ENCODE measurements around the gene RPTOR.

Gene RPTOR

DNA sequence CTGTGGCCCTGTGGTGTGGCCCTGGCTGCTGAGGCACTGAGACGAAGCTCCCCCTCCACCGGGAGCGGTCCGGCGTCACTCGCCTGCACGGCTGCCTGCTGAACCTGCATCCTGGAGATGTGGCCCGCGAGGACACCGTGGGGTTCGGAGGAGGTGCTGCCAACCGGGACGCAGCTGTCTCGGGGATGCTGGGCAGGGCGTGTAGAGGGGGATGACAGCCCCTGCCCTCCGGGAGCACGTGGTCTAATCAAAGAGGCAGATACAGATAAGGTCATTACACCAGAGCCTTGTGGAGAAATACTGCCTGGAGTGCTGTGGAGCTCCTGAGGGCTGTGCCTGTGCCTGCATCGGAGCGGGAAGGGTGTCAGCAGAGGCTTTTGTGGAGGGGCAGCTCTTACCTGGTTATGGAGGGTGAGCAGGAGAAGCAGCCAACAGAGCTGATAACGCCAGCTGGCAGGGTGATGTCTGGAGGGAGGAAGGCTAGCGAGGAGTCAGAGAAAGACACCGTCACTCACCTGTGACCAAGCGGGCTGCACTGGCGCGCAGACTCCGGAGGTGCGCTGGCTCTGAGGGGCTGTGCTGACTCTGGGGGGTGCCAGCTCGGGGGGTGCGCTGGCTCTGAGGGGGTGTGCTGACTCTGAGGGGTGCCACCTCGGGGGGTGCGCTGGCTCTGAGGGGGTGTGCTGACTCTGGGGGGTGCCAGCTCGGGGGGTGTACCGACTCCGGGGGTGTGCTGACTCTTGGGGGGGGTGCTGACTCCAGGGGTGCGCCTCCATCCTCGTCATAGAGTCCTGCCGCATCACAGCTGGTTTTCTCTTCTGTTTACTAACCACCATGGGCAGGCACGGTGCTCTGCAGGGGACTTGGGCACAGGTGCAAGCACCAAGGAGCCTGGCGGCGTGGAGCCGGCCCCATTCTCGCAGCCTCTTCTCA lies 342.3 kb downstream of the RPTOR start:
- DNase-seq: no peak

GRCh38 chr17:80887639-80888175 lies 343.1 kb downstream of the RPTOR start:
- DNase-seq: no peak

GRCh38 chr17:80888276-80889160 lies 343.9 kb downstream of the RPTOR start:
- DNase-seq: no peak

- no peak for DNase-seq
Measured at GRCh38 chr17:80889231-80890195, 344.9 kb downstream of the RPTOR start.

GRCh38 chr17:80890196-80890920 lies 345.7 kb downstream of the RPTOR start:
- DNase-seq: no peak

DNA sequence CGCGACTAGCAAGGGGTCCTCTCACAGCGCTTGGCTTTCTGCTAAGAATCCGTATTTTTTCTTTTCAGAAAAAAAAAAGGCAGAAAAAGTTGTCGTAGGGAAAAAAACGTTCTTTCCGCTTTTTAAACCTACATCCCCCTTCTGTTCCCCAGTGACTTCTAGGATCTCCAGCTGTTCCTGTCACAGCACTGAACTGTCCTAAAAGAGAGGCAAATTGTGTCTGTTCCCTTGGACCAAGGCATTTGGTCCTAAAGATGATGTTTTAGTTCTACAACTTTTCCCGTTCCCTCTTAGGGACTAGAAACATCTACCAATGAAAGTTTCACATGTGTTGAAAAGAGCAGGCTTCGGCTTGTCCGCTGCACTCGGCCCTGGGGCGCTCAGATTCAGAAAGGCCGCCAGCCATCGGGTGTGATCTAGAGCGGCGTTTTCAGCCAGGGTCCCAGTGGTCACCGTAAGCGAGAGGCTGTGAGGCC lies 346.3 kb downstream of the RPTOR start:
- no peak for DNase-seq

- peak; percentile 93 for DNase-seq
Measured at GRCh38 chr17:80891397-80892018, 346.9 kb downstream of the RPTOR start.

DNA sequence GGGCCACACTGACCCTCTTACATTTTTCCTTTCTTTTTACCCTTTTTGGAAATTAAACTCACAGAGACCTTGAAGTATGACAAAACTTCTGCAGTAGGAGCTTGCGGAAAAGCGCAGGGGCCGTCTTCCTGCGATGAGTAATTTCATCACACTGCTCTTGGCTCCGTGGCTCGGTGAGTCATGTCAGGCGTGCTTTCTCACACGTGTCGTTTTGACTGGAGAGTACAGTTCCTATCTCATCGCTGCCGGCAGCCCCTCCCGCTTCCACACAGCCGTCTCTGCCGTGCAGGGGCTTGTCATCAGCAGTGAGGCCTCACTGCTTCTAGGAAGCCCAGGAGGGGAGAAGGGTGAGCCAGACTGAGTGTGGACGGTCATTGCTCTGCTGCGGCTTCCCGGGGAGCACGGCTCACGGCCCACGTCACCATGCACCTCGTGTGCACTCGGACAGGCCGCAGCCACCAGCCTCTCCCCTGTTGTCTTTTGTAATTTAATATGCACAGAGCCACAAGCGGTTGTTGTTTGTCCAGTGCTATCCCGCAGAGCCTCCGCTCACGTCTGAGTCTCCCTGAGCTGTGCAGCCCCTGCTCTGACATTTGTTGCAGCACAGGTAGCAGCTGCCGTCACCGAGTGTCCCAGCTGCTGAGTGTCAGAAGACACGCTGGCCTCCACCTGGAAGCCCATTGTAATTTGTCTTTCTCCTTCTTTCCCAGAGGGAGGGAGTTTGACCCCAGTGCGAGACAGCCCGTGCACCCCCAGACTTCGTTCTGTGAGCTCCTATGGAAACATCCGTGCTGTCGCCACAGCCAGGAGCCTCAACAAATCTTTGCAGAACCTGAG lies 347.6 kb downstream of the RPTOR start:
- DNase-seq: peak; percentile 96

- peak; percentile 81 for DNase-seq
Measured at GRCh38 chr17:80892900-80893603, 348.4 kb downstream of the RPTOR start.

- no peak for DNase-seq
Measured at GRCh38 chr17:80893604-80894438, 349.2 kb downstream of the RPTOR start.

GRCh38 chr17:80894439-80894721 lies 349.7 kb downstream of the RPTOR start:
- no peak for DNase-seq

DNA sequence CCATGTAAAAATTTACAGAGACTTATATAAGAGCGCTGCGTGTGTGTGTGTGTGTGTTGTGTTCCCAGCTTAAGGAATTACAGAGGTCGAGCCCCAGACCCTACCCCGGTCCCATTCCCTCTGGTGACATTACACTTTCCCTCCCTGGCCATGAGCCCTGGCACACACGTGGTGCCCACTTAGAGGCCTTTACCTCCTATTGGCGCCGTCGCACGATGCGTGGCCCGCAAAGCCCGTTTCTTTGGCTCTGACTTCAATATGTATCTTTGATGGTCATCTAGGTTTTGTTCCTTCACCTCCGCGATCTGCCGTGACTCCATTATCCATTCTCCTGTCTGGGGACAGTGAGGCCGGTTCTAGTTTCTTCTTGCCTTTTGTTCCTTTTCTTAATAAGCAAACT lies 350.1 kb downstream of the RPTOR start:
- DNase-seq: no peak

DNA sequence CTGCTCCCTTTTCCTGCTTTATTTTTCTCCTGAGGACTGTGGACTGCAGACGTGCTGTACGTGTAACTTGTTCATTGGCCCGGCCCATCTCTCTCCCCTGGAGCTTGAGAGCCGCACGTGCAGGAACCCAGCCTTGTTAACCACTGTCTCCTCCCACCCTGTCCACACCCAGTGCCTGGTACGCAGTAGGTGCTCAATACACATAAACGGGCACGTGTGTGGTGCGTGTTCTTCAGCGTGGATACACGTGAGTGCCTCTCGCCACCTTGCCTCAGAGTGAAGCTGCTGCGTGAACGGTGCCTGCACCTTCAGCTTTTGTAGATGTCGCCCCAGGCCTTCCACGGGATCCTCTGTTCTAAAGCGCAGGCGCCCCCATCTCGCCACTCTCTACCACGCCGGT lies 350.7 kb downstream of the RPTOR start:
- DNase-seq: no peak

DNA sequence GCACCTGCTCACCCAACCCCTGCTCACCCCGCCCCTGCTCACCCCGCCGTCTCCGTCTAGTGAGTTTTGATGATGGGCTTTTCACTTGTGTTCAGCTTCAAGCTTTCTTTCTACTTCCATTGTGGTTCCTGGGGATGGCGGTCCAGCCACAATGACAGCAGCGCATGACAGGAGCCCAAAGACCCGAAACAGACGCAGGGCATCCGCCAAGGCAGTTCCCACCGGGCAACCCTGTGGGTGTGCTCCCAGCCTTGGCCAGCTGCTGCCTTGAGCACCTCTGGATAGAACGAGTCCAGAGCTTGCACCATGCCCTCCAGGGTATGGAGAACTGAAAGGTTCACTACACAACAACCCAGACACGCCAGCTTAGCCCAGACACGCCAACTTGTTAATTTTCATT lies 354.1 kb downstream of the RPTOR start:
- DNase-seq: peak; percentile 22

DNA sequence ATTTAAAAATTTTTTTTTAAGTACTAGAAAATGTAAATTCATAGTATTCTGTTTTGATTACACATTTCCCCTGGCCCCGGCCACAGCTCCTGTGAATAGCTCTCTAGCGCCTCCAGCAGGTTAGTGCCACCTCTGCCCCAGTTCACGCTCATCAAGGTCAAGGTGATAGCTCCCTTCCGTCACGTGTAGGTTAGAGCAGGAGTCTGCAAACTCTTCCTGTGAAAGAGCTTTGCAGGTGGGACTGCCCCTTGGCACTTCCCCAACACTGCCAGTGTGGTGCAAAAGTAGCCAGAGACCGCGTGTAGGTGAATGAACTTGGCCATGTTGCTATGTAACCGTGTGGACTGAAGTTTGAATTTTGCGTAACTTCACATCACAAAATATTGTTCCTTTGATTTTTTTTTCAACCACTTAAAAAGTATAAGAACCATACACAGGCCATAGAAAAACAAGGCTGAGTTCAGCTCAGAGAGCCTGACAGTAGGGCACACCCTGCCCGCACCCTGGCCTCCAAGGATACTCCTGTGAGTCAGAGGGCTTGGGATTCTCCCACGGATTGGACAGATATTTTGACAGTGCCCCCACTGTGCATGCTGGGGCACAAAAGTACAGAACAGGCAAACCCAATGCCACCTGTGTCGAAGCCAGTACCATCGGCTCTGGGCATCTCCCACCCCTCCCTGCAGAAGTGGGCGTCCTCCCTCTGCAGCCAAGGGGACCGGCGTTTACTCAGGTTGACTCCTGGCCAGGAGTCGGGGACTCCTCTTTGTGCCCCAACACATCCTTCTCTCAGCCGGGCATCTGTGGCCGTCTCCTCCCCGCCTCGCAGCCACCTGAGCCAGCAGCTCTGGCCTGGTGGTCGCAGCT lies 355.0 kb downstream of the RPTOR start:
- no peak for DNase-seq

DNA sequence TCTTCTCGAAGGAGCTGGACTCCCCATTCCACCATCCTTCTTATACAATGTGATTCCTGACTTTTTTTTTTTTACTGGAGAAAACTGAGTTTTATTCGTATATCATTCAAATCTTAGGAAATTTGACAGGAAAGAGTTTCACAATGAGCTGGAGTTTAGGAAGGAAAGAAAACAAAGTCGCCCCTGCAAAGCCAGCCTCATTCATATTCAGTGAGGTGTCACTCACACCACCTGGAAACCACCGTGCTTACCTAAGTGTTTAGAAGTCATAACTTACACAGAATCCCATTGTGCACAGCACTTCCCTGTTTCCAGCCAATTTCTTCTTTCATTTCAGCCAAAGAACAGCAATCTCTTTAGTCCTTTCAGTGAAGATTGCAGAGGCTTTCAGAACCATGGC lies 356.7 kb downstream of the RPTOR start:
- no peak for DNase-seq

DNA sequence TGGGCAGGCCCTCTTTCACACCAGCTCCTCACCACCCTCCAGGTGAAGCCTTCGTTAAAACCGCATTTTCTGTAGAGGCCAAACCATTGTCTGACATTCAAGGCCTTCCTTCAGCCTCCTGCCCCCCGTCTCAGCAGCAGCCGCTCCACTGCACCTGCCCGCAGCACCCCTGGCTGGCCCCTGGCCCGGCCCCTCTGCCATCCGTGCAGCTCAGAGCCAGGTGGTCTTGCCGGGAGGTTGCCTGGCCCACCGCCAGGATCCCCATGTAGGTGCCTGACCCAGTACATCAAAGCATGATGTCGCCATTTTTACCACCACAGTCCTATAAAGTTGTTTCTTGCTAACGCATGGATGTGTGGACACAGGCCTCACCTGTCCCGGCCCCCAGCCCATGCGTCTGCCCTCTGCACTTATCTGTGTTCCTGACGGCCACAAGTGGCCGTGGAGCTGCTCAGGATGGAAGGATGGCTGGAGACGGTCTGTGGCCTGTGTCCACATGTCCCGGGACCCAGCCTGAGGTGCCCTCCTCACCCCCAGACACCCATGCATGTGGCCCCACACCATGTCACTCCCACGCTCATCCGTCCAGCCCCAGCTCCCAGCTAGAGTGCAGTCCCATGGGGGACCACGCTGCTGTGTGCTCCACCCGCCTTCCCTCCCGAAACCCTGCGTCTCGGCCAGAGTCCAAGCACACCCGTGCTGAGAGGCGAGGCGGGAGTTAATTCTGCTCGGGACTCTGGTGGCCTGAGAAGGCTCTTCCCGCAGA lies 357.7 kb downstream of the RPTOR start:
- DNase-seq: no peak
